GM19099 (cell line): ENCODE data around the gene TGFBR1.

Experiments used
- POLR2A ChIP-seq: IDR thresholded peaks from 3 replicates; pipeline ENCODE4 v1.6.1; 2011; ENCODE audit warnings: low read depth; ENCODE audit not compliant: insufficient read length; ENCODE audit errors: extremely low read depth

Gene TGFBR1

GRCh38 chr9:99158629-99159028 lies 53.7 kb downstream of the TGFBR1 start:
- no peak for TF ChIP-seq POLR2A

- TF ChIP-seq POLR2A = no peak
Measured at GRCh38 chr9:99160173-99160572, 55.3 kb downstream of the TGFBR1 start.

GRCh38 chr9:99162759-99163364 lies 57.9 kb downstream of the TGFBR1 start:
- no peak for TF ChIP-seq POLR2A

GRCh38 chr9:99166149-99166548 lies 61.2 kb downstream of the TGFBR1 start:
- TF ChIP-seq POLR2A = no peak

GRCh38 chr9:99167119-99167518 lies 62.2 kb downstream of the TGFBR1 start:
- TF ChIP-seq POLR2A = no peak

DNA sequence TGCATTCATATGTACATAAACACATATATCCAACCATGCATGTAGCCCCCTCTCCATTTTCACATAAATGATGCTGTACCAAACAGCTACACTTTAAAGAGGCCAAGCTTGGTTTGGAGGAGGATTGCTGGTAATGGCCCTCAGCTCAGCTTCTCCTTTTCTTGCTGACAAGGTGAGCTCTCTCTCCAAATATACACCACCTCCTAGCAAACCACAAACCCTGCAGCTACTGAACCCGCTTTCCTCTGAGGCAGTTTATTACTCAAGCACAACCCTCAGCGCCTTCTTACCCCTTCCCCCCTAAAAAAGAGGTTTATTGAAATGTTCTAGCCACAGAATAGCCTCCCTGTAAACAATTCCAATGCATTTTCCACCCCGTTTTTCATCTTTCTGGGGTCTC lies 62.8 kb downstream of the TGFBR1 start:
- TF ChIP-seq POLR2A = no peak

- no peak for TF ChIP-seq POLR2A
Measured at GRCh38 chr9:99169086-99169485, 64.2 kb downstream of the TGFBR1 start.

DNA sequence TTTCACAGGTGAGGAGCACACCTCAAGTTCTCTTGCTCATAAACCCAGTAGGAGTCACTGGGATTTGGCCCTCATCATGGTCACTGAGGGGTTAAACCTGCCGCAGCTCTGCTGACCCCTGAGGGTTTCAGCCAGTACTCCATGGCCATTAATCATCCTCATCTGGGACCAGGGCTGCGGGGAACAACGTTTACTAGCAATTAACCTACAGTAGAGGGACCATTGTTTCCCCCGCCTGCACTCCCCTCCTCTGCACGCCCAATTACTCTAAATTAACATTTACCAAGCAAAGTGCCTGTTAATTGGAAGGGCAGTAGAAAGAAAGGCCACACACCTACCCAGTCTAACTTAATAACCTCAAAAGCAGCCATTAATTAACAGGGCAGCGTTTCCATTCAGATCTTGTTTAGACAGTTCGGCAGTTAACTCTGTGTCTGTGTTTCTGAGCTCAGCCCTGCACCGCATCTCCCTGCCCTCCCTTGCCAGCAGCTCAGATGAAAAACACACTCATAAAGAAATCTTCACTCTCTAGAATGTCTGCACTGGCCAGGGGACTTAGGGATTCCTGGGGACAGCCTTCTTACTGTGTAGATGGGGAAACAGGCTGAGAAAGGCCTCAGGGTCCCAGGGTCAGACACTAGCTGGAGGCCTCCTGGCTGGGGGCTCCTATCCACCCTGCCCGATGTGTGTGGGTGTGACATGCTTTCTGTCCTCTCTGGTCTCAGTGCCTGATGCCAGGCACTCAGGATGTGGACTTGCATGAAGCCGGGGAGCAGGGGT lies 65.3 kb downstream of the TGFBR1 start:
- TF ChIP-seq POLR2A = no peak

DNA sequence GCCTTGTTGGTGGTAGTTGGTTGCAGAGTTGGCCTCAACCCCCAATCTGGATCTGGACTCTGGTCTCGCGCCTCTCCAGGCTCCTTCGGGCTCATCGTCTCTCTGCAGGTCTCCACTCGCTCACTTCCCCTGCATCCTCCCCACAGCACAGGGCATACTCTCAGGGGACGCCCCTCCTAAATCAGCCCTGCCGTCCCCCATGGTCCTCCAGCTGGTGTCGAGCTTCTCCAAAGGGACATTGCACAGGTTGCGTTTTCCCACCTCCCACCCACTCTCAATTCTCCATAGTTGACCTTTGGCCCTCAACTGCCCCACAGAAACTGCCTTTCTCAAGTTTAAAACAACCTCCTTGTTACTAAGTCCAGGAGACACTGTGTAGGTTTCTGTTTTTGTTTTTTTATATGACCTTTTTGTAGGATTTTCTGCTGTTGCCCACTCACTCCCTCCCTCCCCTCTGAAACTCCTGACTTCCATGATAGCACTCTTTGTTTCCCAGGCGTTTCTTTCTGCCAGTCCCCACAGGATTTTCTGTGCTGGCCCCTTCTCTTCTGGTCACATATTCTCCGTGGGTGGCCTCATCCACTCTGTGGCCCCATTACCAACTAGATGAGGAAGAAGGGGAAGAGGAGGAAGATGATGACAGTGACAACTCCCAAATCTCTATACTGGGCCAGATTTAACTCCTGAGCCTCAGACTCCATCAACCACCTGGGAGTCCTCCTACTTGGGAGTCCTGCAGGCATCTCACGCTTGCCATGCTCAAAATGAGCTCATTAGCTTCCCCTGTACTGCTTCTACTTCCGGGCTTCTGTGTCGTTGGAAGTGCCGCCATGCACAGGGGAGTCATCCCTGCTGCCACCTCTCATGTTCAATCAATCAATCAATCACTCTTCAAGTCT lies 66.6 kb downstream of the TGFBR1 start:
- TF ChIP-seq POLR2A = no peak

- no peak for TF ChIP-seq POLR2A
Measured at GRCh38 chr9:99172124-99173091, 67.5 kb downstream of the TGFBR1 start.

GRCh38 chr9:99173570-99174504 lies 68.9 kb downstream of the TGFBR1 start:
- no peak for TF ChIP-seq POLR2A

- TF ChIP-seq POLR2A = no peak
Measured at GRCh38 chr9:99176527-99177013, 71.7 kb downstream of the TGFBR1 start.
